ENCODE results near the gene REG3G.
"Not testable (repeated sequence)": the region's sequence is repeated elsewhere in the genome, so short reads cannot be mapped to it uniquely, and the experiment has no call there.

The REG3G gene

GRCh38 chr2:79016342-79016741 is 9.2 kb upstream of the REG3G start:
- no peak for DNase-seq (ENCODE audit: low read depth)

- DNase-seq (ENCODE audit: low read depth), result no peak
Observed at GRCh38 chr2:79026061-79026460, 559 bp downstream of the REG3G start.

GRCh38 chr2:79039944-79040343 is 14.4 kb downstream of the REG3G start:
- no peak for DNase-seq (ENCODE audit: low read depth)

- no peak for DNase-seq (ENCODE audit: low read depth)
Observed at GRCh38 chr2:79041032-79041448, 15.5 kb downstream of the REG3G start.

GRCh38 chr2:79053486-79053885 is 28.0 kb downstream of the REG3G start:
- not testable (repeated sequence) for DNase-seq (ENCODE audit: low read depth)

- not testable (repeated sequence) for DNase-seq (ENCODE audit: low read depth)
Observed at GRCh38 chr2:79054769-79055168, 29.3 kb downstream of the REG3G start.

GRCh38 chr2:79065201-79065600 is 39.7 kb downstream of the REG3G start:
- no peak for DNase-seq (ENCODE audit: low read depth)

GRCh38 chr2:79071078-79071477 is 45.6 kb downstream of the REG3G start:
- no peak for DNase-seq (ENCODE audit: low read depth)

Measured in HS-5 (cell line).